ENCODE results near the gene GUCY1A1. TPM values are rescaled to one million over a fixed set of nuclear protein-coding genes. Genes with fewer than 3 reads are reported as not detected.
A peak's percentile ranks its signal among the peaks of the same experiment; 100 is the strongest.

The GUCY1A1 gene
- total and polyA plus RNA-seq, 12 donors: 6.7 to 101 (median 60.2) TPM

DNA sequence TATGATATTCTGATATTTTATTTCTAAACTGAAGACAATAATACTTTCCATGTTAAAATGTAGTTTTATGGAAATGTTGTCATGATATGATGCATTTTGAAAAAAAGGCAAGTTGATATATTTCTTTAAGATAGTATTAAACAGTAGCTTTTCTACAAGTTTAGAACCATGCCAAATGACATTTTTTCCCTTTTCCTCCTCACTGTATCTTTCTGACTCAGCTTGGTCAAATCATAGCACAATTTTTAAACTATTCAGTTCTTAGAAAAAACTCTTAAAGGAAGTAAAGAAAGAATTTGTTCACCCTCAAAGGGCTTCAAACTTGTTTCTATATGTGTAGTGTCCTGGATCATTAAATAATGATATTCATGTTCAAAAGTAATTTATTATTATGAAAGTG, 46.0 kb upstream of the GUCY1A1 start:
- H3K27ac ChIP-seq: no peak overlapping the region
- no peak for ATAC-seq
- intact Hi-C loops (cut with DNase I): no loop called here

GRCh38 chr4:155624478-155624877, 42.2 kb upstream of the GUCY1A1 start:
- DNase-seq (no peak), ATAC-seq (no peak)
- Histone ChIP-seq H3K4me1 (peaks cover 0 to 18% (median 3%) of the 10 kb centered on the region in 9 donors), H3K4me3 (no peak overlapping the region), H3K27ac (no peak overlapping the region), H3K27me3 (no peaks in the 10 kb centered on the region), H3K36me3 (no peaks in the 10 kb centered on the region), H3K9me3 (no peaks in the 10 kb centered on the region)
- TF ChIP-seq, protein P1, sequence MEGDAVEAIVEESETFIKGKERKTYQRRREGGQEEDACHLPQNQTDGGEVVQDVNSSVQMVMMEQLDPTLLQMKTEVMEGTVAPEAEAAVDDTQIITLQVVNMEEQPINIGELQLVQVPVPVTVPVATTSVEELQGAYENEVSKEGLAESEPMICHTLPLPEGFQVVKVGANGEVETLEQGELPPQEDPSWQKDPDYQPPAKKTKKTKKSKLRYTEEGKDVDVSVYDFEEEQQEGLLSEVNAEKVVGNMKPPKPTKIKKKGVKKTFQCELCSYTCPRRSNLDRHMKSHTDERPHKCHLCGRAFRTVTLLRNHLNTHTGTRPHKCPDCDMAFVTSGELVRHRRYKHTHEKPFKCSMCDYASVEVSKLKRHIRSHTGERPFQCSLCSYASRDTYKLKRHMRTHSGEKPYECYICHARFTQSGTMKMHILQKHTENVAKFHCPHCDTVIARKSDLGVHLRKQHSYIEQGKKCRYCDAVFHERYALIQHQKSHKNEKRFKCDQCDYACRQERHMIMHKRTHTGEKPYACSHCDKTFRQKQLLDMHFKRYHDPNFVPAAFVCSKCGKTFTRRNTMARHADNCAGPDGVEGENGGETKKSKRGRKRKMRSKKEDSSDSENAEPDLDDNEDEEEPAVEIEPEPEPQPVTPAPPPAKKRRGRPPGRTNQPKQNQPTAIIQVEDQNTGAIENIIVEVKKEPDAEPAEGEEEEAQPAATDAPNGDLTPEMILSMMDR (IDR thresholded peaks at IDR 0.05): no peak
- intact Hi-C loops (cut with DNase I): no loop called here

More for the DNA sequence above, 46.0 kb upstream of the GUCY1A1 start:
- Histone ChIP-seq H3K4me1 (peaks cover 0 to 37% (median 12%) of the 10 kb centered on the region in 9 donors), H3K4me3 (no peak overlapping the region), H3K27me3 (no peaks in the 10 kb centered on the region), H3K36me3 (no peaks in the 10 kb centered on the region), H3K9me3 (no peaks in the 10 kb centered on the region)
- DNase-seq: no peak
- TF ChIP-seq, protein P1 (IDR thresholded peaks at IDR 0.05): no peak

DNA sequence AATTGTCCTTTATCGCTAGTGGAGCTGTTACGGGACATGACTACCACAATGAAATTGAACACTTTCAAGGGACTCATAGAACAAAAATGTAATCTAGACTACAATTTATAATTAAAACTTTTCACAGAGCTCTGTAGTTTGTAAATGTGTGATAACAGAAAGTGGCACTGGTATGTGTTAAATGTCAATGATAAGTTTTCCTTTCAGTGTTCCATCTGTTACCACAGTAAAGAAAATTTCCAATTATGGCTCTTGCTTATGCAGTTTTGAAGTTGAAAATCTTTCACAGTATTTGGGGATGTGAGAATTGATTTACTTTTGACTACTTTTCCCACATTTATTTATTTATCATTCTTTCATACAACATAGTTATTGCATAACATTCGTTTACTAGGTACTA, 40.1 kb upstream of the GUCY1A1 start:
- TF ChIP-seq, protein P1 (IDR thresholded peaks at IDR 0.05): no peak
- intact Hi-C loops (cut with DNase I): no loop called here
- Histone ChIP-seq H3K27ac (no peak overlapping the region), H3K4me3 (no peak overlapping the region), H3K9me3 (no peaks in the 10 kb centered on the region), H3K36me3 (no peaks in the 10 kb centered on the region), H3K27me3 (no peaks in the 10 kb centered on the region), H3K4me1 (peaks cover 0 to 27% (median 7%) of the 10 kb centered on the region in 9 donors)
- no peak for DNase-seq
- 90 to 92% methylated on average over 3 of the region's 3 CpGs for WGBS, 2 donors
- no peak for ATAC-seq

- no peaks in the 10 kb centered on the region for H3K9me3 ChIP-seq
- no peaks in the 10 kb centered on the region for H3K36me3 ChIP-seq
- peak overlapping the region in 1 of 10 donors; percentile 4 for H3K27ac ChIP-seq
- DNase-seq (no peak), ATAC-seq (peak in 2 of 8 donors; percentile 26 to 56)
- WGBS, 2 donors: 56 to 68% methylated on average over 3 of the region's 3 CpGs
- intact Hi-C loops (cut with DNase I): no loop called here
- TF ChIP-seq, protein P1 (IDR thresholded peaks at IDR 0.05): no peak
- peaks cover 0 to 19% (median 7%) of the 10 kb centered on the region in 9 donors for H3K4me1 ChIP-seq
- H3K27me3 ChIP-seq: no peaks in the 10 kb centered on the region
- H3K4me3 ChIP-seq: no peak overlapping the region
These were observed 37.3 kb upstream of the GUCY1A1 start for GRCh38 chr4:155629183-155629825.
